Neural progenitor cell (in vitro differentiated cells): ENCODE measurements around the gene MSH6.

Experiments used
- CTCF ChIP-seq: fragments of 200-600 bp; sonication (generic); IDR thresholded peaks from 2 replicates; pipeline ENCODE4 v1.5.1; 2017; ENCODE audit warnings: antibody characterized with exemption, mild to moderate bottlenecking
- EZH2 ChIP-seq: fragments of 200-600 bp; sonication (generic); IDR thresholded peaks from 2 replicates; pipeline ENCODE4 v1.6.1; 2017; ENCODE audit warnings: antibody characterized with exemption, mild to moderate bottlenecking, moderate library complexity

- TF ChIP-seq CTCF (no peak), EZH2 (no peak)
Measured at GRCh38 chr2:47822518-47822917, 39.6 kb downstream of the MSH6 start.
